Loucy (cell line): ENCODE data around the gene PLA2G4F.

Source experiments
- H2AFZ ChIP-seq: fragments of 200-600 bp; sonication (generic); 2 replicates; pipeline ENCODE4 v1.6.0; 2016; ENCODE audit warnings: antibody characterized with exemption, mild to moderate bottlenecking, low read length, moderate library complexity
- H3F3A ChIP-seq: fragments of 200-600 bp; 2 replicates; pipeline ENCODE4 v1.6.0; 2016; ENCODE audit warnings: antibody characterized with exemption, low read depth, mild to moderate bottlenecking
- H3K27me3 ChIP-seq: fragments of 200-600 bp; sonication (generic); 2 replicates; pipeline ENCODE4 v1.6.1; 2014; ENCODE audit warnings: low read length, mild to moderate bottlenecking; ENCODE audit not compliant: insufficient read depth, poor library complexity, severe bottlenecking
- H3K36me3 ChIP-seq: fragments of 200-600 bp; sonication (generic); 2 replicates; pipeline ENCODE4 v1.6.1; 2016; ENCODE audit warnings: low read length; ENCODE audit not compliant: insufficient read depth
- H3K4me1 ChIP-seq: fragments of 200-600 bp; sonication (generic); 2 replicates; pipeline ENCODE4 v1.5.1; 2014; ENCODE audit warnings: low read length, mild to moderate bottlenecking; ENCODE audit not compliant: insufficient read depth, poor library complexity, severe bottlenecking
- H3K4me2 ChIP-seq: fragments of 200-600 bp; sonication (generic); 2 replicates; pipeline ENCODE4 v1.6.0; 2014; ENCODE audit warnings: antibody characterized with exemption, low read length, low read depth, mild to moderate bottlenecking; ENCODE audit not compliant: poor library complexity, severe bottlenecking
- H3K4me3 ChIP-seq: fragments of 200-600 bp; sonication (generic); 2 replicates; pipeline ENCODE4 v1.5.1; 2014; ENCODE audit warnings: low read length, mild to moderate bottlenecking, mixed read lengths; ENCODE audit not compliant: poor library complexity, severe bottlenecking
- H3K79me2 ChIP-seq: fragments of 200-600 bp; sonication (generic); 2 replicates; pipeline ENCODE4 v1.6.1; 2014; ENCODE audit warnings: low read length; ENCODE audit not compliant: insufficient read depth
- H3K9ac ChIP-seq: fragments of 200-600 bp; sonication (generic); 2 replicates; pipeline ENCODE4 v1.6.0; 2014; ENCODE audit warnings: mild to moderate bottlenecking, low read depth, low read length, moderate library complexity; ENCODE audit not compliant: poor library complexity, severe bottlenecking
- H3K9me2 ChIP-seq: fragments of 200-600 bp; sonication (generic); replicated peaks from 2 replicates; pipeline ENCODE4 v1.6.1; 2016; ENCODE audit warnings: low read depth, low read length, mixed read lengths
- H3K9me3 ChIP-seq: fragments of 200-600 bp; sonication (generic); 2 replicates; pipeline ENCODE4 v1.6.1; 2014; ENCODE audit warnings: mild to moderate bottlenecking, antibody characterized with exemption, low read length, low read depth; ENCODE audit not compliant: insufficient read depth
- H4K20me1 ChIP-seq: fragments of 200-600 bp; sonication (generic); 2 replicates; pipeline ENCODE4 v1.6.0; 2014; ENCODE audit warnings: antibody characterized with exemption, low read length, mild to moderate bottlenecking; ENCODE audit not compliant: insufficient read depth, poor library complexity, severe bottlenecking
- CTCF ChIP-seq: fragments of 200-600 bp; sonication (generic); conservative IDR thresholded peaks from 2 replicates; pipeline ENCODE4 v1.5.1; 2014; ENCODE audit warnings: mild to moderate bottlenecking, antibody characterized with exemption, low read length
- EZH2phosphoT487 ChIP-seq: fragments of 200-600 bp; IDR thresholded peaks from 2 replicates; pipeline ENCODE4 v1.6.1; 2018; ENCODE audit warnings: antibody characterized with exemption, mild to moderate bottlenecking, moderate library complexity, borderline replicate concordance

The PLA2G4F gene

GRCh38 chr15:42190370-42190769 lies 33.9 kb upstream of the PLA2G4F start:
- Histone ChIP-seq H3K79me2 (no peaks in the 10 kb centered on the region), H3K36me3 (peaks cover 50% of the 10 kb centered on the region; the same call in 1 of the 2 replicates), H3K4me1 (peaks cover 22% of the 10 kb centered on the region), H3K9ac (no peak overlapping the region), H4K20me1 (no peaks in the 10 kb centered on the region), H2AFZ (no peak overlapping the region), H3K9me3 (no peaks in the 10 kb centered on the region), H3K27me3 (no peaks in the 10 kb centered on the region), H3K4me3 (no peak overlapping the region), H3F3A (no peaks in the 10 kb centered on the region), H3K9me2 (no peaks in the 10 kb centered on the region), H3K4me2 (peak overlapping the region; percentile 6)
- no peak for TF ChIP-seq CTCF
- no peak for TF ChIP-seq EZH2phosphoT487

- TF ChIP-seq EZH2phosphoT487 (no peak), CTCF (no peak)
- no peaks in the 10 kb centered on the region for H3K9me3 ChIP-seq
- H4K20me1 ChIP-seq, result no peaks in the 10 kb centered on the region
- H3K36me3 ChIP-seq, result peaks cover 70% of the 10 kb centered on the region; the same call in 1 of the 2 replicates
- no peaks in the 10 kb centered on the region for H3K27me3 ChIP-seq
- no peak overlapping the region for H3K9ac ChIP-seq
- no peaks in the 10 kb centered on the region for H3K79me2 ChIP-seq
- H3K4me1 ChIP-seq, result peaks cover 11% of the 10 kb centered on the region
- no peaks in the 10 kb centered on the region for H3F3A ChIP-seq
- H2AFZ ChIP-seq, result no peak overlapping the region
- H3K4me2 ChIP-seq, result no peak overlapping the region
- H3K4me3 ChIP-seq, result no peak overlapping the region
- H3K9me2 ChIP-seq, result no peaks in the 10 kb centered on the region
These were observed 29.4 kb upstream of the PLA2G4F start for GRCh38 chr15:42185801-42186200.

- no peak overlapping the region for H3K9ac ChIP-seq
- no peaks in the 10 kb centered on the region for H3K27me3 ChIP-seq
- no peaks in the 10 kb centered on the region for H3F3A ChIP-seq
- H3K4me3 ChIP-seq, result no peak overlapping the region
- no peak overlapping the region for H3K4me2 ChIP-seq
- no peaks in the 10 kb centered on the region for H3K9me3 ChIP-seq
- peaks cover under 1% of the 10 kb centered on the region for H3K4me1 ChIP-seq
- TF ChIP-seq EZH2phosphoT487, result no peak
- no peak for TF ChIP-seq CTCF
- H2AFZ ChIP-seq, result no peak overlapping the region
- no peaks in the 10 kb centered on the region for H3K79me2 ChIP-seq
- H3K36me3 ChIP-seq, result peaks cover 73% of the 10 kb centered on the region; the same call in 1 of the 2 replicates
- H3K9me2 ChIP-seq, result no peaks in the 10 kb centered on the region
- H4K20me1 ChIP-seq, result no peaks in the 10 kb centered on the region
These were observed 28.3 kb upstream of the PLA2G4F start for GRCh38 chr15:42184736-42185135.
